GM18868 (cell line): Measurements from ENCODE around the gene KLHL3.

Source experiments
- ATAC-seq: cut with Tn5 transposase; IDR thresholded peaks from one replicate; pipeline ENCODE4 v1.9.1; 2021; ENCODE audit warnings: mild to moderate bottlenecking, moderate library complexity; ENCODE audit not compliant: unreplicated experiment

KLHL3 gene

GRCh38 chr5:137615171-137615775 is 120.6 kb downstream of the KLHL3 start:
- ATAC-seq, result no peak

GRCh38 chr5:137613554-137614265 is 122.2 kb downstream of the KLHL3 start:
- peak; percentile 73 for ATAC-seq

GRCh38 chr5:137612576-137612975 is 123.3 kb downstream of the KLHL3 start:
- no peak for ATAC-seq

GRCh38 chr5:137611794-137612435 is 124.0 kb downstream of the KLHL3 start:
- no peak for ATAC-seq

GRCh38 chr5:137611011-137611580 is 124.8 kb downstream of the KLHL3 start:
- no peak for ATAC-seq

- ATAC-seq, result no peak
Measured at GRCh38 chr5:137610598-137610997, 125.3 kb downstream of the KLHL3 start.

GRCh38 chr5:137609127-137609526 is 126.8 kb downstream of the KLHL3 start:
- no peak for ATAC-seq

GRCh38 chr5:137607771-137608170 is 128.1 kb downstream of the KLHL3 start:
- no peak for ATAC-seq

- ATAC-seq, result no peak
Measured at GRCh38 chr5:137606401-137606800, 129.5 kb downstream of the KLHL3 start.

GRCh38 chr5:137605411-137605810 is 130.5 kb downstream of the KLHL3 start:
- ATAC-seq, result no peak

GRCh38 chr5:137604348-137605095 is 131.4 kb downstream of the KLHL3 start:
- ATAC-seq, result no peak

GRCh38 chr5:137603891-137604290 is 132.0 kb downstream of the KLHL3 start:
- no peak for ATAC-seq

GRCh38 chr5:137603356-137603755 is 132.5 kb downstream of the KLHL3 start:
- ATAC-seq, result no peak

- no peak for ATAC-seq
Measured at GRCh38 chr5:137602721-137603273, 133.1 kb downstream of the KLHL3 start.

GRCh38 chr5:137600721-137601360 is 135.0 kb downstream of the KLHL3 start:
- ATAC-seq, result no peak

GRCh38 chr5:137599457-137599856 is 136.4 kb downstream of the KLHL3 start:
- ATAC-seq, result no peak

- no peak for ATAC-seq
Measured at GRCh38 chr5:137598399-137598798, 137.5 kb downstream of the KLHL3 start.

GRCh38 chr5:137596941-137597340 is 138.9 kb downstream of the KLHL3 start:
- no peak for ATAC-seq

GRCh38 chr5:137595396-137596079 is 140.4 kb downstream of the KLHL3 start:
- no peak for ATAC-seq

- no peak for ATAC-seq
Measured at GRCh38 chr5:137594717-137595116, 141.2 kb downstream of the KLHL3 start.
